HT1080 (cell line): ENCODE measurements around the gene MCTP1. TPM values are rescaled to one million over a fixed set of nuclear protein-coding genes. Genes with fewer than 3 reads are reported as not detected.
"Not testable (repeated sequence)": the region's sequence is repeated elsewhere in the genome, so short reads cannot be mapped to it uniquely, and the experiment has no call there.

Experiments
- DNase-seq: peaks from one replicate; pipeline ENCODE4 v3.0.0-alpha.2; 2015; ENCODE audit warnings: low read depth
- total RNA-seq: library from RNA; depleted of rRNA; stranded (reverse); fragments of >200 nt; shearing (Covaris generic); gene quantifications from 2 replicates; pipeline ENCODE4 v1.2.3, GENCODE V29; 2014

The MCTP1 gene
- total RNA-seq, 1 experiment from 2014 or later: 13.9 TPM

DNA sequence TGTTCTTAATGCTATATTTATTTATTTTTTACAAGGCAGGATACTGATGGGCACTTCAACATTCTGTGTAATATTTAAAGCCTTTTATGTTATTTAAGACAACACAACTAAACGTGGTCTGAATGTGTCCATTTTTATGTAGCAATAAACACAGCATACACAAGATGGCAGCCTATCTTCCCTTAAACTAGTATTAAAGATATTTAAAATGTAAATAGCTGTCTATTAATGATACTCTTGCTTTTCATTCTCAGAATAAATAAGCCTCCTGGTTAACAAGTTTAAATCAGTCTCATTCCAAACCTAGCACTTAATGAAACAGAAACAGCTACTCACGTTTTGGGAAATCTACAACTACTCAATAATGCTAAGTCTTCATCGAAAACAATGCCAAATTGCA is 315.7 kb downstream of the MCTP1 start:
- DNase-seq: peak; percentile 28

DNA sequence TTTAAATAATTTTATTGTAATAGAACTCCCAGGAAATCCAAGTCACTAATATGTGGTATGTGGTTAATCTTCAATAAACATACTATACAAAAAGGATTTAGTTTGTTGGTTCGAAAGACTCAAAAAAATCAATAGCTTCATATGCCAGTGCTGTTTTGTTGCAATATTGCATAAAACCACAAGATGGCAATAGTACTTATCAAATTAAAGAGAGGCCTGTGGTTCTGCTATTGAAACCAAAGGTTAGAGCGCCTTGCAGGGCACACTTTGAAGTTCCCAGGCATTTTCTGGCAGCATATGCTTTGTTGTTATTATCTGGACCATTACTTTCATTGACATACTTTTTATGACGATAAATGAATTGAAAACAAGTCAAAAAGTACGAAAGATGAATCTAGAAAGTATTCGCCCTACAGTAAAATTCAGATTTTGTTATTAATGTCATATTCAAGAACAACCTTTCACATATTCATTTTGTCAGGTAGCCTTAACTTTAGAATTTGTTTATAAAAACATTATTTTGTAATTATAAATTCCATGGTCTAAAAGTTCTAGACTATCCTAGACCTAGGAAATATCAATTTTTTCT is 316.3 kb downstream of the MCTP1 start:
- DNase-seq: peak; percentile 71

DNA sequence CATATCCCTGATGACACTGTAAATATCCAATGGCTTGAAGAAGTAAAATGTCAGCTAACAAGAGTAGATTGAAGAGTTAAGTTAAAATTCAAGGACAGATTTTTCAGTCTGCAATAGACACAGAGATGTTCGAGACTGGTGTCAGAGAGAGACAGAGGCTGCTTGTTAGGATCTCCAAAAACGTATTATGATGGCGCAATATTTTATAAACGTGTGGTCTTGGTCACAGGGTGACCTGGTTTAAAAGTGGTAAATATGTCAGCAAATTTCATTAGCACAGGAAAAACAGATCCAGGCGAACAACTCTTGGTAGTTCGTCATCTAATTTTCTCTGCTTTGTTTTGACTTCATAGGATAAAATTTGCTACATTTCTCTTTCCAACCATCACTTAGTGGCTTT is 317.4 kb downstream of the MCTP1 start:
- DNase-seq: no peak

DNA sequence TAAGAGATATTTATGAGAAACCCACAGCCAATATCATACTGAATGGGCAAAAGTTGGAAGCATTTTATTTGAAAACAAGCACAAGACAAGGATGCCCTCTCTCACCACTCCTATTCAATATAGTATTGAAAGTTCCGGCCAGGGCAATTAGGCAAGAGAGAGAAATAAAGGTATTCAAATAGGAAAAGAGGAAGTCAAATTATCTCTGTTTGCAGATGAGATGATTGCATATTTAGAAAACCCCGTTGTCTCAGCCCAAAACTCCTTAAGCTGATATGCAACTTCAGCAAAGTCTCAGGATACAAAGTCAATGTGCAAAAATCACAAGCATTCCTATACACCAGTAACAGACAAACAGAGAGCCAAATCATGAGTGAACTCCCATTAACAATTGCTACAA is 325.6 kb downstream of the MCTP1 start:
- DNase-seq: not testable (repeated sequence)

DNA sequence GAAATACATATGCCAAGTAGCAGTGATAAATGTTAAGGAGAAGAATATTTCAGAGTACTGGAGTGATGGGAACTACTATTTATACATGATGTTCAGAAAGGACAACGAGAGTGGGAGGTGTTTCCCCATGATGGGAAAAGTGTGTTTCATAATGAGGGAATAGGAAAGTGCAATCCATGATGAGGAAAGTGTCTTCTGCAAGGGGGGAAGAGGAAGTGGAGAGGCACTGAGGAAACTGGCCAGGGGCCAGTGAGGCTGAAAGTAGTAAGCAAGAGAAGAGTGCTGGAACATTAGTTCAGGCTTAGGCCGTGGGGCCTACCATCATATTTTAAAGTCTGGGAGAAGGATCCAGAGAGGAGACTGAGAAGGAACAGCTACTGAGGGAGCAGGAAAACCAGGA is 339.2 kb downstream of the MCTP1 start:
- no peak for DNase-seq

DNA sequence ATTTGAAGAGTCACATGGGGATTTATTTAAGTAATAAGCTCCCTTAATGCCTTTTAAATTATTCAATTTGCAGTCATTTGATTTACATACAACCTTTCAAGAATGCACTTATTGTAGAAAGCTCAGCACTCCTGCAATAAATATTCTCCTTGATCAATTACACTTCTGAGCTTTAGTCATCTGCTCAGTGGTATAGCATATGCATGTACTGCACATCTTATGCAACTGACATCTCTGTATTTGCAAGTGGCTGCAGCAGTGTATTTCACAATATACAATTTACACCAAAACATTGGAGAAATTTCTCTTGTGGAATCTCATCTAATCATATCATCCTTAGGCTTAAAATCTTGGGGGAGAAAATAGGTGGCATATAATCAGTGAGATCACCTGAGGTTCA is 340.7 kb downstream of the MCTP1 start:
- no peak for DNase-seq

DNA sequence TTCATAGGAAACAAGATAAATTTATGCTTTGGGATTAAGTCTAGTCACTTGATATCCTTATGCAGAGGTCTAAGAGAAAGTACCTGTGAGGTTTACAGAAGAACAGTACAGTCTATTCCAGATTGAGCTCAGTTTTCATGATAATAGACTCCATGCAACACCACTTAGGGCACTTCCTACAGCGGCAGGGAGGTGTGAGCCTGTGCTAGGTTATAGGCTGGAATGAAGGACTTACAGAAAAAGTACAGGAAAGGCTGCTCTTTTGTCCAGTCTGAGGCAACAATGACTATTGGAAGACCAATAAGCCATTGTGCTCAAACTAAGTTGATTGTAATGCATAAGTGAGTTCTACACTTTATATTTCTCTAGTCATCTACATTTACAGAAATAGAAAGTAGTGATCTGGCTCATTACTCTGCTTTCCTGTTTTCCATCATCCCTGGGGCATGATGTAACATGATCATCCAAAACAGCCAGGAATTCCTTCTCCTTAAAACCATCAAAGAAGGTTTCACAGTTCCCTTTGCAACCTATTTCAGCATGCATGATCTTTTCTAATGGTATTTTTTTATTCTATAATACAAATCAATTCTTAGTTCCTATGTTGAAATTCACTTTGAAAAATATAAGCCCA is 343.7 kb downstream of the MCTP1 start:
- no peak for DNase-seq

DNA sequence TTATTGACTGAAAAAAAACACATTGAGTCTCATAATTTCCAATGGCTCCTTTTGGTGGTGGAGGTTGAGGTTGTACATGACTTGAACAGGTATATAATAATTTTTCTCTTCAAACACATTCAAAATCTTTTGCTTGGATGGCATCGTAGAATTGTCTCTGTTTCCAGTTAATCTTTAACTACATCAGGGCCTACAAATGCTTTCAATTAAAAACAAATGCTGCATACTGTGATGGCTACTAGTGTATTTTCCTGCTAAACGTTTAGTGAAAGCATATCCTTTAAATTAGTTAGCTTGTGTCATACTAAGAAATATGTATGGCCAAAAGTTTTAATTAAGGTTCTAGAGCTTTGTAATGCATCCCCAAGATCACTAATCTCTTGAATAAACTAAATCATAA is 352.6 kb downstream of the MCTP1 start:
- DNase-seq: no peak

DNA sequence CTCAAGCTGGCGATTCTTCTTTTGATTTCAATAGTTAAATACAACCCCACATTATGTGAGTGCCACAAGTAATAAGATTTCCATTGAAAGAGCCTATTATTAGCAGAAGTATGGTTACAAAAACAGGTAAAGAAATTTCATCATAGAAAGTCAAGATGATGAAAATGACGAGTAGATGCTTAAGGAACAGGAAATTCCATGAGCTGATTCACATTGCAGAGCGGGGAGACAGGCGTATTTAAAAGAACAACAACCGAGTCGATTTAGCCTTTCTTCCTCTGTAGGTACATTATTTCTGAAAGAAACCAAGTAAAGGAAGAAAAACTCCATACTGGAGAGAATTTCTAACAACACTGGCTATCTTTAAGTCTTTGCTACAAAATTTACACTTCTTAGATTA is 356.0 kb downstream of the MCTP1 start:
- DNase-seq: no peak

DNA sequence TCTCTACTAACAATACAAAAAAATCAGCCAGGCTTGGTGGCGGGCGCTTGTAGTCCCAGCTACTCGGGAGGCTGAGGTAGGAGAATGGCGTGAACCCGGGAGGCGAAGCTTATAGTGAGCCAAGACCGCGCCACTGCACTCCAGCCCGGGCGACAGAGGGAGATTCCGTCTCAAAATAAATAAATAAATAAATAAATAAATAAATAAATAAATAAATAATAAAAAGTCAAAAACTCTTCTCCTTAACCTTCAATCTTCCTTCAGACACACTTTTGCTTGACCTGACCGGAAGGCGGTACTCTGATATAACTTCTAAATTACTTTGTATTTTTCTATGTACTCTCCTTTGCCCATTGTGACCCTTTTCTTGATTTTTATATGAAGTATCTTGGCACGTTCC is 364.3 kb downstream of the MCTP1 start:
- DNase-seq: no peak

DNA sequence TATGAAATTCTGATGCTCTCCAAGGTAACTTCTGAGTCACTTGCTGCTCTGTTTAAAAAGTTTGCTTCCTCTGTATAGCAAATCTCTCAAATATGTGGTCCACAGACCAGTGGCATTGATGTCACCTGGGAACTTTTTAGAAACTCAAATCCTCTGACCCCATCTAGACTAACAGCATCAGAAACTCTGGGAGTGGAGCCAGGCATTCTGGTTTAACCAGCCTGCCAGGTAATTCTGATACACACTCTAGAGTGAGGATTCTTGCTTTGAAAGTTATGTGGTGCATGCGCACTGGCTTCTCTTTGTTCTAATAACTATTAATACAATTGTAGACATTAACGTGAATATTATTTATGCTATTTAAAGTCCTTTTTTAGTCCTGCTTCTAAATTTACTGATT is 368.3 kb downstream of the MCTP1 start:
- no peak for DNase-seq

DNA sequence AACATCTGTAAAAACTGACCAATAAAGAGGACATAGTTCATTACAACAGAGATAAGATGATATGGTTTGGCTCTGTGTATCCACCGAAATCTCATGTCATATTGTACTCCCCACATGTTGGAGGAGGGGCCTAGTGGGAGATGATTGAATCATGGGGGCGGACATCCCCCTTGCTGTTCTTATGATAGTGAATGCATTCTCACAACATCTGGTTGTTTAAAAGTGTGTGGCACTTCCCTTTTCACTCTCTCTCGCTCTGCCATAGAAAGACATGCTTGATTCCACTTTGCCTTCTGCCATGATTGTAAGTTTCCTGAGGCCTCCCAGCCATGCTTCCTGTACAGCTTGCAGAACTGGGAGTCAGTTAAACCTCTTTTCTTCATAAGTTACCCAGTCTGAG is 373.6 kb downstream of the MCTP1 start:
- no peak for DNase-seq

DNA sequence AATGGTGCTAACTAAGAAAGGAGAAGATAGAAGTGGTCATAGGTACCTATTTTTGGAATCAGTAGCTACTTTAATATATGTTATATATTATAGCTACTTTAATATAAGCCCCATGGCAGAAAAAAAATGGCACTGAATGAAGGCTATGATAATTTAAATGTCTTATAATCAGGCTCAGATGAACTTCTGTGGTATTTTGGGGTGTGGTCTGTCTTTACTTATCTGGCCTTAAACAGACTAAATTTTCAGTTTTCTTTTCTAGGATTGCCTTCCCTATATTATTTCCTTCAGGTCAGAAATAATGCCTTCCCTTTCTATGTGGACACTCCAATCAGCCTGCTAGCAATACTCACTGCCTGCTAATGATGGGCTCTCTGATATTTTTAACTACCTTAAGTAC is 374.2 kb downstream of the MCTP1 start:
- no peak for DNase-seq

DNA sequence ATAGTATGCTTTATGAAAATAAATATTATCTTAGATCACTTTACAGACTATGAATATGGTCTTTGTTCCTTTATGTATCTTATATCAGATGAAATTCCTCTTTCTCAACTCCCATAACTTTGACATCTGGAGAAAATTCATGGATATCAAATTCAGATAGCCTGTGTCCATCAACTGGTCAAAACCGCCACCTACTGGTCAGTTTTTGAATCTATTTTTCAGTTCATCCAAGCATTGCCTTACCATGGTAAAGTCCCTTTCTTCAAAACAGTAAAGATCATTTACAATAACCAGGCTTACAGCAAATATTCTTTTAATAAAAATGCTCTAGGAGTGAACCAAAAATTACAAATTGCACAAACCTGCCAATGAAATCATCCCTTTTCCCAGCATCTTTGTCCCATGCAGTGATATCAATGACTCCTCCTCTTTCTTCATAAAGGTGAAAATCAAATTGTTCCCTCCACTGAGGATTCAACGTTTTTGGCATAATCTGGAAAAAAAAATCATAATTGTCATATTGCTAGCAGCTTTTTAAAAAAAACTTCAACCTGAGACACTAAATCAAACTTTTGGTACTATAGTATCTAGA is 375.9 kb downstream of the MCTP1 start:
- DNase-seq: peak; percentile 8

DNA sequence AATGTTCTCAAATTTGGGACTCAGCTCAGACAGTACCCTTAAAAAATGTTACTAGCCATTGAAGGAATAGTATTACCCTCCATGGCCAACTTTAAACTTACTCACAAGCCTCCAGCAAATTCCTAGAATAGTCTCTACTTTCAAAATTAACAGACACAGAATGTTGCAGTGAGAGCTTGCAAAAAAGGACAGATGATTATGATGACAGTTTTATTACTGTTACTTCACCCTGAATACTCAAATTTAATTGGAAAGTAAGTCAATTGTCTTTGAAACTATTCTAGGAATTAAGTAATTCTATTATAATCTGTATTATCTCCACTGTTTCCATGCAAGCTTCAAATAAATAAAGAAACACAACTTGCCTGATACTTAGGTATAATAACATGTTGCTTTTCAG is 378.1 kb downstream of the MCTP1 start:
- DNase-seq: no peak

DNA sequence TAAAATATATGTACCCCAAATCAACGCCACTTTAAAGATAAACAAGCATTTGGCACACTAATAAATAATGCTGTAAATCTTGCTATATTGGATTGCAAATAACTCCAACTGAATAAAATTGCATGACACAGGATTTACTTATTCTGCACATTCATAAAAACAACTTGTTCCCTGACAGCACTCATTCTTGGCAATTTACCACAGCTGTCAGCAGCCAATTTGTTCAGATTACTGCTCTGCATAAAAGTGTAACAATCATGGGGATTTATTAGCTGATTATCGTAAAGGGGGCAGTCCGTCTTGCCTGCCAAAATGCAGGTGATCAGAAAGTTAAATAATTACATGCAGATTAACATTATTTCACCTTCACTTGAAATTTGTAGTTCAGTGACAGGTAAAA is 381.2 kb downstream of the MCTP1 start:
- DNase-seq: no peak

DNA sequence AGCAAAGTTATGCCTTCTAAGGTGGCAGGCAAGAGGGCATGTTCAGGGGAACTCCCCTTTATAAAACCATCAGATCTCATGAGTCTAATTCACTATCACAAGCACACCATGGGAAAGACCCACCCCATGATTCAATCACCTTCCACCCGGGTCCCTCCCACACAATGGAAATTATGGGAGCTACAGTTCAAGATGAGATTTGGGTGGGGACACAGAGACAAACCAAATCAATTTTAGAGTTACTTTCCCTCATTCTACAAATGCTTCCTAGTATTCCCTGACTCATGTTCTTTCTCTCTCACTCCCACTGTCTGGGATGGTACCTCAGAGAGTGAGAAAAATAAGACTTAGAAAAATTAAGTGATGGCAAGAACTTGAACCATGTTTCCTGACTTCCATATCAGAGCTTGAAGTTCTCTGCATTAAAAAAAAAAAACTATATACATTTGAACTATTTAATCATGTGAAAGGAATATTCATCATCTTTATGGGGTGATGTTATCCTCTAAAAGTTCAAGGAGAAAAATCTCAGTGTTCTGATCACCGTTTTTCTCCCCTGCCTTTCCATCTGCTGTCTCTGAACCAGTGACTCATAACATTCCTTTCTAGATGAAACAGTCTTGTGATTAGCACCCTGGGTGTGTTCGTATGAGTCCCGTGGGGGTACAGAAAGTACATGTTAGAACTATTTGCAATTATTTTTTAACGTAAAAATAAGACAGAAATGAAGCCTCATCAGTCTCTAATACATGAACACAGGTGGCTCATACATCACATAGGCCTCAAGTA is 383.5 kb downstream of the MCTP1 start:
- peak; percentile 78 for DNase-seq

DNA sequence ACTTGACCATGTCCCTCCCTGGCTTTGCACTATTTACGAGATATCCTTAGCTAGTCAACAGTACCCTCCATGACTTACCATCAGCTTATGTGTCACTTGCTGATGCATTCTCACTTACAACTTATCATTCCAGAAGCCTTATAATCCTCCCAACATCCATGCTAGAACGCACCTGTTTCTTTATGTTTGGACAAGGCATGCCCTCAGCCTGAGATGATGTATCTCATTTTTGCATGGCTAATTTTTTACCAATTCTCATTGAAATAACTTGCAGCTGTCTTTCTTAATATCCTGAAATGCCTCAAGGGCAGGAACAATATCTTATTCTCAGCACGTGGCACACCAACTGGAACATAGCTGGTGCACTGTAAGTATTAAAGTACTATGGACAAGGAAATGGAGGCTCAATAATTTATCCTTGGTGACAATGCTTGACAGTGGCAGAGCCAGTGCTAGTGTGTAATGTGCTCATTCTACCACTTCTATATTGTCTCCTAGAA is 384.8 kb downstream of the MCTP1 start:
- no peak for DNase-seq

DNA sequence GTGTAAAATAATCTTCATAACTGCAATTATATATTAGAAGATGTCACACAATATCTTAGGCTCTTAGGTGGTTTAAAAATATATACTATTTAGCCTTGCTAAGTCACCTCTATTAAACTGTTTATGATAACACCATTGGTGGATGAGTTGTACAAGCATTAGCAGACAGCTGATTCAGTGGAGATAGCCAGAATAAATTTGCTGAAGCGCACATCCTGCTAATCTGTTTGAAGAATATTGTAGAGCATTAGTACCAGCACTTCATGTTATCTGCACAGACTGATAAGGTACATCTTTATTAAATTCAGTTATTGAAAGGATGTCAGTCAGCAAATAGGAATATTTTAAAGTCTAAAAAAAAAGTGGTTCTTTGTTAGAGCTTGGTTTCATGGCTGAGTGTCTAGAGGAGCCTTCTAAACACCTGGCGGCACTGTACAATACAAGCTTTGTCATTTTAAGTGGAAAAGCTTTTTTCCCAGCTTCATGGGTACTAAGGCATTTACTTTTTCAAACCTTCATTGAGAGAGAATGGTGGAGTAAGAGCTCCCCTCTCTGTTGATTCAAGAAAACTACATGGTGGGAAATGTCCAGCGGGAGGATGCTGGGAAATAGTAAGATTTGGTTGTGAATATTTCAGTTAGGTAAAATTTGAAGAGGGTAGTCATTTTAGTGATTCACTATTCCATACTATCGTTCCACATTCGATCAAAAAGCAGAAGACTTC is 391.3 kb downstream of the MCTP1 start:
- DNase-seq: peak; percentile 1

DNA sequence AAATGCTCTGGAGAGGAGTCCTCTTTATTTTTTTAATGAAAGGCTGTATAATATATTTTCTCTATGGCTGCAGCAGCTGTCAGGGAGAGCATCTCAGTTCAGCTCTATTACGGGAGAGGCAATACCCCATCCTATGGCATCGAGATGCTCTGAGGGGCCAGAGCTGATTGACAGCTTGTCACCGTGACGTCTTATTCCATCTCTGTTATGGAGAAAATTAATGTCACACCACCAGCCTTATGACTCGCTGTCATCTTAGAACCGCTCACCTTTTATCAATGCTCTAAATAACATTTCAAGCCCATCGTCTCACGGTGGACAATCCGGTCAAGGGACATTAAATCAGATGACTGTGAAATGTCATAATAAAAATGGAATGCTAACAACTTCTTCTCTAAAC is 392.9 kb downstream of the MCTP1 start:
- DNase-seq: no peak

DNA sequence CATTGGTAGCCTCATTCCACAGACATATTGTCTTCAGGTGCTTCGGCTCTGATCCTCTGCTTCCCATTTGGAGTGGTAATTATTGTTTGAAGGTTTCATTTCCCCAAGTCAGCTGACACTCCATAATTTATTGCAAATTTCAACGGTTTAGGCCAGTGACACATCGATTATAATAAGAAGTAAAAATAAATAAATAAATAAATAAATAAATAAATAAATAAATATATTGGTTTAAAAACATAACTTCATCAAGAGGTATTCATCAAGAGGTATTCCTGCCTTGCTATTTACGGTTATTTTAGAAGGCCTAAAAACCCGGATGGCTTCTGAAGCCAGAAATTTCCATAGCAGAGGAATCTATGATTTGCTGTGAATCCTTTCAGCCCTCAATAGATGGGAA is 393.3 kb downstream of the MCTP1 start:
- DNase-seq: no peak

DNA sequence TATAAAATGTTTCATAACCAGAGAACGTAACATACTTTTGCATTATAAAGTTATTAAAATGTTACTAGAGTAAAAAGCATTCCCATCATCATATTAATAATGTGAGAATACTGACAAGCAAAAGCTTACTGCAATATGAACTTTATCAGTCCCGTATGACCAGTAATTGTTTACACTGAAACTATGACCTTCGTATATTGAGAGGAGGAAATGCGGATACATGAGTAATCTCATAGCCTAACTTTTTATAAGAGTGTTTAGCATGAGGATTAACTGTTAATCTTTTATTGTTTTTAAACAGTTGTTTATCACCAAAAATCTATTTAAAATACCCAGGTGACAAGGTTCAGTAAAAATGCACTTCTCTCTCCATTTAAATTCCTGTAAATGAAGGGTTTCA is 394.0 kb downstream of the MCTP1 start:
- DNase-seq: no peak
